GM23338 (cell line): ENCODE measurements around the gene TUBGCP2. TPM values are rescaled to one million over a fixed set of nuclear protein-coding genes. Genes with fewer than 3 reads are reported as not detected.

ENCODE experiments used
- ATAC-seq: fragments of 200-7000 bp; cut with Tn5 transposase; 3 replicates; pipeline ENCODE4 v1.9.1; 2020
- DNase-seq: peaks from one replicate; pipeline ENCODE4 v3.0.0-alpha.2; 2015; ENCODE audit warnings: low spot score
- H2AFZ ChIP-seq: fragments of 200-600 bp; sonication (generic); 2 replicates; pipeline ENCODE4 v1.8.0; 2016; ENCODE audit warnings: antibody characterized with exemption, mild to moderate bottlenecking, moderate library complexity
- H3F3A ChIP-seq: fragments of 200-600 bp; sonication (generic); replicated peaks from 2 replicates; pipeline ENCODE4 v1.8.0; 2017; ENCODE audit warnings: antibody characterized with exemption, mixed run types, low read depth
- H3K27ac ChIP-seq: fragments of 200-600 bp; sonication (generic); 2 replicates; pipeline ENCODE4 v1.6.1; 2016; ENCODE audit warnings: low read depth
- H3K27me3 ChIP-seq: fragments of 200-600 bp; sonication (generic); 2 replicates; pipeline ENCODE4 v1.8.0; 2016; ENCODE audit warnings: mild to moderate bottlenecking, mixed run types, moderate library complexity; ENCODE audit not compliant: insufficient read depth
- H3K36me3 ChIP-seq: fragments of 200-600 bp; sonication (generic); 2 replicates; pipeline ENCODE4 v1.8.0; 2016; ENCODE audit warnings: mild to moderate bottlenecking; ENCODE audit not compliant: insufficient read depth
- H3K4me1 ChIP-seq: fragments of 200-600 bp; sonication (generic); 2 replicates; pipeline ENCODE4 v1.8.0; 2016; ENCODE audit warnings: mild to moderate bottlenecking, moderate library complexity; ENCODE audit not compliant: insufficient read depth
- H3K4me2 ChIP-seq: fragments of 200-600 bp; sonication (generic); 2 replicates; pipeline ENCODE4 v1.7.1; 2017; ENCODE audit warnings: mixed run types
- H3K4me3 ChIP-seq: fragments of 200-600 bp; sonication (generic); 2 replicates; pipeline ENCODE4 v1.6.1; 2016; ENCODE audit warnings: mixed run types
- H3K79me2 ChIP-seq: fragments of 200-600 bp; sonication (generic); replicated peaks from 2 replicates; pipeline ENCODE4 v1.8.0; 2017; ENCODE audit warnings: mild to moderate bottlenecking; ENCODE audit not compliant: insufficient read depth
- H3K9me2 ChIP-seq: fragments of 200-600 bp; sonication (generic); 2 replicates; pipeline ENCODE4 v1.8.0; 2017; ENCODE audit not compliant: insufficient read depth
- H4K20me1 ChIP-seq: fragments of 200-600 bp; sonication (generic); replicated peaks from 2 replicates; pipeline ENCODE4 v1.8.0; 2017; ENCODE audit warnings: mild to moderate bottlenecking; ENCODE audit not compliant: insufficient read depth
- H3K27ac Mint-ChIP-seq: 2 replicates; pipeline ENCODE4 v1.8.0; 2020; ENCODE audit warnings: inconsistent platforms, mild to moderate bottlenecking, moderate library complexity, mixed read lengths
- H3K27me3 Mint-ChIP-seq: 3 replicates; pipeline ENCODE4 v1.8.0; 2022; ENCODE audit warnings: low read depth, mild to moderate bottlenecking, moderate library complexity, mixed read lengths, inconsistent platforms; ENCODE audit not compliant: insufficient read depth, poor library complexity
- H3K36me3 Mint-ChIP-seq: 3 replicates; pipeline ENCODE4 v1.8.0; 2021; ENCODE audit warnings: low read depth, mild to moderate bottlenecking, inconsistent platforms, moderate library complexity, mixed read lengths
- H3K4me1 Mint-ChIP-seq: 3 replicates; pipeline ENCODE4 v1.8.0; 2020; ENCODE audit warnings: mild to moderate bottlenecking, inconsistent platforms, mixed read lengths
- H3K4me3 Mint-ChIP-seq: 3 replicates; pipeline ENCODE4 v1.8.0; 2021; ENCODE audit warnings: moderate library complexity, mild to moderate bottlenecking, inconsistent platforms, mixed read lengths
- H3K9me3 Mint-ChIP-seq: 3 replicates; pipeline ENCODE4 v1.8.0; 2020; ENCODE audit warnings: moderate library complexity, mild to moderate bottlenecking, inconsistent platforms, mixed read lengths
- CREB1 ChIP-seq: fragments of 250-450 bp; sonication (Bioruptor Pico); IDR thresholded peaks from 2 replicates; pipeline ENCODE4 v1.5.0; 2020; ENCODE audit warnings: low read depth, mild to moderate bottlenecking, moderate library complexity
- CTCF ChIP-seq, 2 experiments: fragments of 200-600 bp in 1 of 2; sonication (generic) in 1 of 2; conservative IDR thresholded peaks; 2 replicates each; pipeline versions ENCODE4 v1.5.1 to v1.6.1; 2016 to 2017; ENCODE audit warnings: antibody characterized with exemption in 2 of 2, low read depth in 2 of 2, mild to moderate bottlenecking in 2 of 2, moderate library complexity in 1 of 2
- EZH2 ChIP-seq: fragments of 200-600 bp; sonication (generic); IDR thresholded peaks from one replicate; pipeline ENCODE4 v1.8.0; 2017; ENCODE audit warnings: antibody characterized with exemption, mild to moderate bottlenecking, low read depth; ENCODE audit not compliant: unreplicated experiment
- EZH2phosphoT487 ChIP-seq: fragments of 200-600 bp; sonication (generic); IDR thresholded peaks from one replicate; pipeline ENCODE4 v1.8.1; 2018; ENCODE audit warnings: antibody characterized with exemption; ENCODE audit not compliant: unreplicated experiment
- JUNB ChIP-seq: IDR thresholded peaks from one replicate; pipeline ENCODE4 v1.6.1; 2016; ENCODE audit warnings: antibody characterized with exemption; ENCODE audit not compliant: unreplicated experiment
- NANOG ChIP-seq: IDR thresholded peaks from 2 replicates; pipeline ENCODE4 v1.6.1; 2016; ENCODE audit warnings: antibody characterized with exemption, borderline replicate concordance
- POLR2AphosphoS5 ChIP-seq: IDR thresholded peaks from 2 replicates; pipeline ENCODE4 v1.6.1; 2016; ENCODE audit warnings: antibody characterized with exemption, low read depth
- ZNF114 ChIP-seq: fragments of 250-450 bp; sonication (Bioruptor Pico); IDR thresholded peaks from 2 replicates; pipeline ENCODE4 v1.5.0; 2020; ENCODE audit warnings: mild to moderate bottlenecking, moderate library complexity
- ZNF331 ChIP-seq: fragments of 250-450 bp; sonication (Bioruptor Pico); IDR thresholded peaks from 2 replicates; pipeline ENCODE4 v1.5.0; 2020; ENCODE audit warnings: low read depth, mild to moderate bottlenecking, moderate library complexity
- polyA plus RNA-seq: library from polyadenylated mRNA; unstranded; fragments of >200 nt; fragmentation: Nextera tagmentation; extraction: Ambion mirVana; gene quantifications from 2 replicates; pipeline ENCODE4 v1.2.1, GENCODE V29; 2016
- total RNA-seq: library from RNA; depleted of rRNA; stranded (reverse); fragments of >200 nt; shearing (Covaris generic); gene quantifications from 2 replicates; pipeline ENCODE4 v1.2.3, GENCODE V29; 2014
- TF ChIP-seq, protein P1 (sequence below): IDR thresholded peaks from 2 replicates; pipeline ENCODE4 v1.6.1; 2016; ENCODE audit warnings: antibody characterized with exemption

The TUBGCP2 gene
- total and polyA plus RNA-seq, 2 experiments from 2014 or later = 59.6 to 67.7 TPM

DNA sequence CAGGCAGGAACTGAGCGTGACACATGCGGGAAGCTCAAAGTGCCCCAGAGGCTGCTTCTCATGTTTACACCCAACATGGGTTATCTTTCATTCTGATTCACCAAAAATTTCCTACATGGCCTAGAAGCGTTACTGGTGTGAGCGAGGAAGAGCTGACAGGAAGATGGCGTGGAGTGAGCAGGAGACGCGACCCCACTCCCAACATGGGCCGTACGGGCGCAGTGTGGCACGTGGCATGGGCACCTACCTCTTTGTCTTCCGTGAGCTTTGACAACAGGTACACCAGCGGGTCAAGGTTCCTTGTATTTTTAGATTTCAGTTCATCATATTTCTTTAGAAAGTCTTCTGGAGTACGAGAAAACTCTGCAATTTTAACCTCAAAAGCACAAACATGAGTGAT lies 8.9 kb downstream of the TUBGCP2 start (continued):
- TF ChIP-seq NANOG = no peak
- no peak for TF ChIP-seq CTCF (conservative IDR thresholded peaks at IDR 0.05; ENCODE audit: low read depth in 2 of 2)
- TF ChIP-seq POLR2AphosphoS5 = no peak

- ATAC-seq (no peak), DNase-seq (no peak)
- Histone ChIP-seq H3K9me2 (no peaks in the 10 kb centered on the region), H4K20me1 (peaks cover 7% of the 10 kb centered on the region), H3K36me3 (peaks cover 17% of the 10 kb centered on the region), H3K4me3 (no peak overlapping the region), H3K27me3 (no peaks in the 10 kb centered on the region), H2AFZ (no peak overlapping the region), H3K4me2 (no peak overlapping the region), H3F3A (no peaks in the 10 kb centered on the region; the same call in 1 of the 2 replicates), H3K79me2 (peaks cover 11% of the 10 kb centered on the region), H3K4me1 (no peaks in the 10 kb centered on the region), H3K27ac (no peak overlapping the region)
- TF ChIP-seq CTCF (conservative IDR thresholded peaks at IDR 0.05; ENCODE audit: low read depth in 2 of 2) (no peak), ZNF331 (CRISPR knock-in tag) (no peak), ZNF114 (CRISPR knock-in tag) (no peak), POLR2AphosphoS5 (no peak), EZH2 (no peak), JUNB (no peak)
- H3K4me1 Mint-ChIP-seq = no peaks in the 10 kb centered on the region
- H3K27me3 Mint-ChIP-seq = peaks cover 2% of the 10 kb centered on the region
- H3K36me3 Mint-ChIP-seq = peaks cover 64% of the 10 kb centered on the region
- no peak overlapping the region for H3K27ac Mint-ChIP-seq
- no peaks in the 10 kb centered on the region for H3K9me3 Mint-ChIP-seq
- H3K4me3 Mint-ChIP-seq = no peak overlapping the region
These were observed 9.4 kb downstream of the TUBGCP2 start for GRCh38 chr10:133299224-133299623.

- no peak overlapping the region for H3K4me3 Mint-ChIP-seq
- H3K27me3 Mint-ChIP-seq = peaks cover 2% of the 10 kb centered on the region
- Histone ChIP-seq H3K27me3 (no peaks in the 10 kb centered on the region), H3K4me1 (no peaks in the 10 kb centered on the region), H3K27ac (no peak overlapping the region), H3F3A (no peaks in the 10 kb centered on the region; the same call in 1 of the 2 replicates), H3K79me2 (peaks cover 3% of the 10 kb centered on the region; the same call in 1 of the 2 replicates), H3K4me2 (no peak overlapping the region), H3K4me3 (no peak overlapping the region), H4K20me1 (no peaks in the 10 kb centered on the region; the same call in 1 of the 2 replicates), H3K36me3 (peaks cover 17% of the 10 kb centered on the region), H2AFZ (no peak overlapping the region), H3K9me2 (no peaks in the 10 kb centered on the region)
- peaks cover 71% of the 10 kb centered on the region for H3K36me3 Mint-ChIP-seq
- no peaks in the 10 kb centered on the region for H3K4me1 Mint-ChIP-seq
- DNase-seq (no peak), ATAC-seq (no peak)
- H3K9me3 Mint-ChIP-seq = no peaks in the 10 kb centered on the region
- no peak overlapping the region for H3K27ac Mint-ChIP-seq
- no peak for TF ChIP-seq CTCF (conservative IDR thresholded peaks at IDR 0.05; ENCODE audit: low read depth in 2 of 2)
- TF ChIP-seq CREB1 (CRISPR knock-in tag) = no peak
- TF ChIP-seq, protein P1, sequence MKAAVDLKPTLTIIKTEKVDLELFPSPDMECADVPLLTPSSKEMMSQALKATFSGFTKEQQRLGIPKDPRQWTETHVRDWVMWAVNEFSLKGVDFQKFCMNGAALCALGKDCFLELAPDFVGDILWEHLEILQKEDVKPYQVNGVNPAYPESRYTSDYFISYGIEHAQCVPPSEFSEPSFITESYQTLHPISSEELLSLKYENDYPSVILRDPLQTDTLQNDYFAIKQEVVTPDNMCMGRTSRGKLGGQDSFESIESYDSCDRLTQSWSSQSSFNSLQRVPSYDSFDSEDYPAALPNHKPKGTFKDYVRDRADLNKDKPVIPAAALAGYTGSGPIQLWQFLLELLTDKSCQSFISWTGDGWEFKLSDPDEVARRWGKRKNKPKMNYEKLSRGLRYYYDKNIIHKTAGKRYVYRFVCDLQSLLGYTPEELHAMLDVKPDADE = no peak
- TF ChIP-seq EZH2phosphoT487 = no peak
- no peak for TF ChIP-seq POLR2AphosphoS5
- TF ChIP-seq JUNB = no peak
- TF ChIP-seq ZNF114 (CRISPR knock-in tag) = no peak
- no peak for TF ChIP-seq EZH2
- TF ChIP-seq NANOG = no peak
These were observed 10.2 kb downstream of the TUBGCP2 start for GRCh38 chr10:133298466-133298865.
